ENCODE measurements around the gene CIITA.

Gene CIITA

DNA sequence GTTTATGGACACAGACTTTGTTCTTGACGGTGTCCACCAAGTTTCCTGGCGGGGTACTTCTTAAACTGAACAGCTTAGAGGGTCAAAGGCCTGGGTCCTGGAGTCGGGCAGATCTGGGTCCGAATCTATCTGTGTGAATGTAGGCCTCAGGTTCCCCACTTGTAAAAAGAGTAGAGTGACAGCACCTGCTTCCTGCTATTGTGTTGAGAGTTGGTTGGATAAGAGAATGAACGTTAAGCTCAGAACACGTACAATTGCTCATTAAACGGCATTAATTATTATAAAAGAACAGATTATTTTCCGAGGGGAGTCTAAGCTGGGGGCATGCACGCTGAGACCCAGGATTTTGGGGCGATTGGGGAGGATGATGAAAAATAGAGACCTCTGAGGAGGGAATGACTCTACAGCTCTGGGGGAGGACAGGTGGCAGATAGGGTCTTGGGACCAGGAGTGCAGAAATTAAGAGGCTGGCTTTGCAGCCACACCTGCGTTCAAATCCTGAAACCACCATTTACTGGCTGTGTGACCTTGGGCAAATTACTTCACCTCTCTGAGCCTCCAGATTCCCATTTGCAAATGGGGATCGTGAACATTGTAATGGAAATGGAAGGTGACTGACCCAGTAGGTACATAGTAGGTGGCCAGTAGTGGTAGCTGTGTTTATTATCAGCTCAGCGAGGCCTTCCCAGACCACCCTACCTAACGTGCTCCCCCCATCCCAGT lies 68.2 kb downstream of the CIITA start:
- Histone ChIP-seq H3K4me2 (ENCODE audit: low read length) (peak overlapping the region; percentile 80), H3K9me3 (ENCODE audit: low read length) (no peaks in the 10 kb centered on the region), H3K27me3 (ENCODE audit: insufficient read depth, low read length) (no peaks in the 10 kb centered on the region), H3K4me1 (ENCODE audit: insufficient read depth, low read length, severe bottlenecking) (peaks cover 75% of the 10 kb centered on the region), H4K20me1 (ENCODE audit: insufficient read depth, low read length) (no peaks in the 10 kb centered on the region), H3K79me2 (ENCODE audit: insufficient read depth, low read length) (peaks cover 20% of the 10 kb centered on the region), H3K4me3 (ENCODE audit: low read depth, low read length, poor library complexity, severe bottlenecking) (peak overlapping the region; percentile 92), H3K9ac (ENCODE audit: low read length) (peak overlapping the region; percentile 82), H3K9me2 (ENCODE audit: low read depth, low read length) (no peaks in the 10 kb centered on the region), H2AFZ (ENCODE audit: low read length) (no peak overlapping the region), H3F3A (ENCODE audit: insufficient read depth, low read length) (no peaks in the 10 kb centered on the region), H3K27ac (ENCODE audit: low read depth, low read length, poor library complexity, severe bottlenecking) (no peak overlapping the region), H3K36me3 (ENCODE audit: insufficient read depth, low read length) (no peaks in the 10 kb centered on the region)
- TF ChIP-seq, protein P1, sequence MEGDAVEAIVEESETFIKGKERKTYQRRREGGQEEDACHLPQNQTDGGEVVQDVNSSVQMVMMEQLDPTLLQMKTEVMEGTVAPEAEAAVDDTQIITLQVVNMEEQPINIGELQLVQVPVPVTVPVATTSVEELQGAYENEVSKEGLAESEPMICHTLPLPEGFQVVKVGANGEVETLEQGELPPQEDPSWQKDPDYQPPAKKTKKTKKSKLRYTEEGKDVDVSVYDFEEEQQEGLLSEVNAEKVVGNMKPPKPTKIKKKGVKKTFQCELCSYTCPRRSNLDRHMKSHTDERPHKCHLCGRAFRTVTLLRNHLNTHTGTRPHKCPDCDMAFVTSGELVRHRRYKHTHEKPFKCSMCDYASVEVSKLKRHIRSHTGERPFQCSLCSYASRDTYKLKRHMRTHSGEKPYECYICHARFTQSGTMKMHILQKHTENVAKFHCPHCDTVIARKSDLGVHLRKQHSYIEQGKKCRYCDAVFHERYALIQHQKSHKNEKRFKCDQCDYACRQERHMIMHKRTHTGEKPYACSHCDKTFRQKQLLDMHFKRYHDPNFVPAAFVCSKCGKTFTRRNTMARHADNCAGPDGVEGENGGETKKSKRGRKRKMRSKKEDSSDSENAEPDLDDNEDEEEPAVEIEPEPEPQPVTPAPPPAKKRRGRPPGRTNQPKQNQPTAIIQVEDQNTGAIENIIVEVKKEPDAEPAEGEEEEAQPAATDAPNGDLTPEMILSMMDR (IDR thresholded peaks at IDR 0.05; ENCODE audit: low read length), result no peak
- no peak for TF ChIP-seq EZH2 (IDR thresholded peaks at IDR 0.05; ENCODE audit: borderline replicate concordance, low read length)

DNA sequence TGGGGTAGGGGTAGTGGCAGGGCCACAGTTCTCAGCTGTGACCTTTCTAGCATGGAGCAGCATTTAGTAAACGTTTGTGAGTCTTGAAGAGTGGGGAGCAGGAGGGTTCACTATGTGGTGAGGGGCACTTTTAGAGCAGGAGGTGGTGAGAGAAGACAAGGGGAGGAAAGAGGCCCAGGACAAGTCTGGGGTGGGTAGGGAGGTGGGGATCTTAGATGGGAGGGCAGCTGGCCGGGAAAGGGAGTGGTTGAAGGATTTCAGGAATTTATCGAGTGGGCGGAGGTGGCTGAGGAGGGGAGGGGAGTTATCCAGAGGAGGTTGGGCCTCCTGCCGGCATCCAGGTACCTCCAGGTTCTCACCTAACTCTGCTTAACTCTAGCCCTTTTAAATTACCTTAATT lies 69.3 kb downstream of the CIITA start:
- Histone ChIP-seq H3K27ac (ENCODE audit: low read depth, low read length, poor library complexity, severe bottlenecking) (no peak overlapping the region), H3K4me1 (ENCODE audit: insufficient read depth, low read length, severe bottlenecking) (peaks cover 74% of the 10 kb centered on the region), H3K9ac (ENCODE audit: low read length) (peak overlapping the region; percentile 82; the same call in 1 of the 2 replicates), H3K36me3 (ENCODE audit: insufficient read depth, low read length) (no peaks in the 10 kb centered on the region), H3K9me2 (ENCODE audit: low read depth, low read length) (no peaks in the 10 kb centered on the region), H3K4me3 (ENCODE audit: low read depth, low read length, poor library complexity, severe bottlenecking) (peak overlapping the region; percentile 92), H3K9me3 (ENCODE audit: low read length) (no peaks in the 10 kb centered on the region), H3K27me3 (ENCODE audit: insufficient read depth, low read length) (no peaks in the 10 kb centered on the region), H4K20me1 (ENCODE audit: insufficient read depth, low read length) (no peaks in the 10 kb centered on the region), H2AFZ (ENCODE audit: low read length) (no peak overlapping the region), H3F3A (ENCODE audit: insufficient read depth, low read length) (no peaks in the 10 kb centered on the region), H3K4me2 (ENCODE audit: low read length) (peak overlapping the region; percentile 80), H3K79me2 (ENCODE audit: insufficient read depth, low read length) (peaks cover 20% of the 10 kb centered on the region)
- no peak for TF ChIP-seq EZH2 (IDR thresholded peaks at IDR 0.05; ENCODE audit: borderline replicate concordance, low read length)
- TF ChIP-seq, protein P1 (IDR thresholded peaks at IDR 0.05; ENCODE audit: low read length), result no peak

DNA sequence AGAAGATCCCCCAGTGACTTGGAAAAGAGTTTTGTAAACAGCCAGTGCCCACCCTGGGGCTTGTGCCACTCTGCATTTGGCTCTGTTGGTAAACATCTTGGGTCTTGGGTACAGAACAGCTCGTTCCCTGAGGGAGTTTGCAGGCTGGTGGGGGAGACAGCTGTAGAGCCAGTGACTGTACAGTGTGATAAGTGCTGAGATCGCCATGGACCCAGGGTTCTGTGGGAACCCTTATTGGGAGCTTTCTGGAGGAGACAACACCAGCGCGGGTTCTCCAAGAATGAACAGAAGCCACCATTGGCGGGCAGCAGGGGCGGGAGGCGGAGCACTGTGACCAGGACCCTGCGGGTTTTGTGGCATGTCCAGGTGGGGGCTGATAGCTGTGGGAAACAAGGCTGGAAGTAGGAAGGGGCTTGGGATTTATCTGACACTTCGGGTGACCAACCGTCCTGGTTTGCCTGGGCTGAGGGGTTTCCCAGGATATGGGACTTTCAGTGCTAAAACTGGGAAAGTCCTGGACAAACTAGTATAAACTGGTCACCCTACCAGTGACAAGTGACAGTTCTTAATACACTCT lies 70.3 kb downstream of the CIITA start:
- Histone ChIP-seq H3F3A (ENCODE audit: insufficient read depth, low read length) (no peaks in the 10 kb centered on the region), H3K9ac (ENCODE audit: low read length) (no peak overlapping the region; the same call in 1 of the 2 replicates), H3K27ac (ENCODE audit: low read depth, low read length, poor library complexity, severe bottlenecking) (no peak overlapping the region), H2AFZ (ENCODE audit: low read length) (no peak overlapping the region), H3K79me2 (ENCODE audit: insufficient read depth, low read length) (peaks cover 23% of the 10 kb centered on the region), H3K27me3 (ENCODE audit: insufficient read depth, low read length) (no peaks in the 10 kb centered on the region), H3K36me3 (ENCODE audit: insufficient read depth, low read length) (no peaks in the 10 kb centered on the region), H3K9me3 (ENCODE audit: low read length) (no peaks in the 10 kb centered on the region), H4K20me1 (ENCODE audit: insufficient read depth, low read length) (no peaks in the 10 kb centered on the region), H3K4me1 (ENCODE audit: insufficient read depth, low read length, severe bottlenecking) (peaks cover 71% of the 10 kb centered on the region), H3K9me2 (ENCODE audit: low read depth, low read length) (no peaks in the 10 kb centered on the region), H3K4me3 (ENCODE audit: low read depth, low read length, poor library complexity, severe bottlenecking) (no peak overlapping the region), H3K4me2 (ENCODE audit: low read length) (peak overlapping the region; percentile 80; the same call in 1 of the 2 replicates)
- TF ChIP-seq, protein P1 (IDR thresholded peaks at IDR 0.05; ENCODE audit: low read length), result no peak
- no peak for TF ChIP-seq EZH2 (IDR thresholded peaks at IDR 0.05; ENCODE audit: borderline replicate concordance, low read length)
